Hematopoietic multipotent progenitor cell treated with erythropoietin and hydrocortisone succinate and interleukin-3 and kit ligand, for 6 days (in vitro differentiated cells): ENCODE measurements around the gene PAM.
"Not testable (repeated sequence)": the region's sequence is repeated elsewhere in the genome, so short reads cannot be mapped to it uniquely, and the experiment has no call there.

Experiments
- DNase-seq: peaks from one replicate; pipeline ENCODE4 v3.0.0-alpha.2; 2015

The PAM gene

DNA sequence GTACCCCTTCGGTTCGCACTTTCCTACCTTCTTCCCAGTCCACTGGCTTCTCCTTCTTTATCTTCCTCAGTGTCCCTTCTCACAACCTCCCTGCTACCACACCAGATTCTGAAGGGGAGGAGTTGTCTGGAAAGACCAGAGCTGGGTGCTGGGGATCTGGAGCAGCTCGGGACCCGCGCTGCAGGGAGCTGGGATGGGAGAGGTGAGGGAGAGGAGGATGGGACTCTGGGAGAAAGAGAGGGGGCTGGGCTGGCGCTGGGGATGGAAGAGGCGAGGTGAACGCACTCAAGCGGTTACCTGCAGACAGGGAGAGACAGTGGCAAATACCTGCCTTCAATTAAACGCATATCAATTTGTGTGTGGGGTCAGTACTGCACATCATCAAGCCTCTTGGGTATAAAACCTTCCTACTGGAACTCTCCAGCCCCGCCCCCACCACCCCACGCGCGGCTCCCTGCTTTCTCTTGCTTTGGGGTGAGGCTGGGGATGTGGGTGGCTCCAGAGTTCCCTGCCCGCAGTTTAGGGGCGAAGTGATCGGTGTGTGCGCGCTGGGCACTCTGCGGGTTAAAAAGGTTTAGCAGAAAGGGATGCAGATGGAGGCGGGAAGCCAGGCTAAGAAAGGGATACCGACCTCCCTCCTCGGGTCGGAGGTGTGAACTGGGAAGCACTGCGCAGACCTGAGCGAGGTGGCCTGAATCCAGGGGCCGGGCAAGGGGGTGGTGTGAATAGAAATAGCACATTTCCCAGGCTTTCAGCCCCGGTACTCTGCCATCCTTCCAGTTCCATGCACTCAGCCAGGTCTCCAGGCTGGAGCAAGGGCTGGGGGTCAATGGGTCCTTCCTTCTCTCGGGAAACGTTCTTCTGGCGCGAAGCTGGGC lies 977 bp upstream of the PAM start:
- DNase-seq, result peak; percentile 15

DNA sequence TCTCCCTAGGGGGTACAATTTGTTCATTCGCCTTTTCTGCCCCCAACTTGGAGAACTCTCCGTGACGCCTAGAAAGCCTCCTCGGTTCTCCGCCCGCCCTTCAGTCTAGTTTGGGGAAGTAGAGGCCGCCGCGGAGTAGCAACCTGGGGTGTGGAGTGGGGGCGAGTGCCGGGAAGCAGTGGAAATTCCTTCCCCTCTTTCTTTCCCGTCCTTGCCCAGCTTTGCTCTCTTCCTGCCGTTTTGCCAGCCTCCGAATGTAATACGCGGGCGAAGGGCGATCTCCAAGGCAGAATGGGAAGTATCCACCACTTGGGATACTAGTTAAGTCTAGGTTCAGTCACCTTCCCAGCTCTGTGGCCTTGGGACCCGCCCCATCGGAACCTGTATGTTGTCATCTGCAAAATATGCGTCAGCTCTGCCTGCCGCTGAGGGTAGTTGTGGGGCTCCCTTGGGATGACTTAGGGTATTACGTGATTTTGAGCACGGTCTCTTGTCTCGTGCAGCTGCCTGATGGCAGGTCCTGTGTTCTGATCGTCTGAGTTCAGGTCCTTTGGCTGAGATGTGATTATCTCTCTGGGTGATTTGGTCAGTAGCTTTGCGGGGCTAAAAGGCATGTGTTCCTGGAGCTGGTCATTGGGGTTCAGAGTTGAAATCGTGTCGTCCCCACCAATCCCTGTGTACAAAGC lies 724 bp downstream of the PAM start:
- DNase-seq, result peak; percentile 69

DNA sequence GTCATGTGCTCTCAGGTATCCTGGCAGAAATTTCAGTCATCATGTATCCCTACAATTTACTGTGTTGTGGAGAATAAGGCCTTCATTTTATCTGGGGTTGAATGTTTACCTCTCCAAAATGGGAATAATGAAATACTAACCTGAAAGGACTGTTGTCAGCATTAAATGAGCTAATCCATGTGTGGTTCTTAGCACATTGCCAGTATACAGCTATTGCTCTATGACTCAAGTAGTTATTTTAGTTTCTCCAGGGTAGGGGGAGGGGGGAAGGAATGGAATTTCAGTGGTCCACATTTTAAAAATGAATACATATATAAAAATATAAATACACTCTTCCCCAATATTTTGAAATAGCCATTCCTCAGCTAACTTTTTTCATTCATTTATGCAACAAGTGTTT lies 3.5 kb downstream of the PAM start:
- DNase-seq, result no peak

DNA sequence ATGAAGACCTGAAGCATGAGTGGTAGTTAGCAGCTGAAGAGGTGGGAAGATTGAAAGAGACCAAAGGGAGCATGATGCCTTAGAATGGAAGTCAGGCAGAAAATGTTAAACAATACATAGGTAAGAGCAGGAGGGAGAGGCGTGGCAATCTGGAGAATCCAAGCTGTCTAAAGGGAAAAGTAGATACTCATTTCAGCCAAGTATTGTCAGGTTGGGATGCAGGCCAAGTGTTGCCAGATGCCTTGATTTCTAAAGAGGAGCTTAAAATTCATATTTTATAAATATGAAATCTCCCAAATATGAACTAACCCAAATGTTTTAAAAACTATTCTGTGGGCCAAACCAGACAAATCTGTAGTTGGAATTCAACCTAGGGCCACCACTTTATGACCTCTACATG lies 4.2 kb downstream of the PAM start:
- DNase-seq, result no peak

DNA sequence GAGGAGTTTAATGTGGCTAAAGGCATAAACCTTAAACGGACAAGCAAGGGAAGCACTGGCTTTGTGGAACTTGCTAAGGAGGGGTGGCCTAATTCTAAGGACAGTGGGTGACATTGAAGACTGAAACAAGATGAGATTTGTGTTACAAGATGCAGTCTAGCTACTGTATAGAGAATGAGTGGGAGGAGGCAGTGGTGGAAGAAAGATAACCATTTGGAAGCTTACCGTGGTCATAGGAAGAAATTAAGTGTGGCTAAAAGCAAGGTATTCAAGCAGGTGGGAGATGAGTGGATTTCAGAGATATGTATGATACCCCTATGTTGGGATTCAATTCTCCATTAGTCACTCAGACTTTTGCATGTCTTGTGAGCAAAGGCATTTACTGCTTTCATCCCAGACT lies 4.6 kb downstream of the PAM start:
- DNase-seq, result no peak

DNA sequence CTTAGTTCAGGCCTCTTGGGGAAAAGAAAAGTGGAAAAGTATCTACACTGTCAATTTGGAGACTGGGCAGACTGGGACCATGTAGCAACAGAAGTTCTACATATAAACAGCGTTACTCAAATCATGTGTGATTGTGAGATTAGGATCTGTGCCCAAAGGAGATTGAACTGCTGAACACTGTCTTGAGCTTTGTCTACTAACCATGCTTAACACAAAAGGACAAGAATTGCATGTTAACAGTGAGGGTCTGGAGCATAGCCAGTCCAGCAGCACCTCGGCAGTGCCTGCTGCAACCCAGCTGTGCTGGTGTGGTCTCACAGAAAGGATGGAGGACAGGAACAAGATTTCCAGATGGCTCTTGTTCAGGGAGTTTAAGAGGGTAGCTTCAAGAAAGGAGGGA lies 5.7 kb downstream of the PAM start:
- no peak for DNase-seq

DNA sequence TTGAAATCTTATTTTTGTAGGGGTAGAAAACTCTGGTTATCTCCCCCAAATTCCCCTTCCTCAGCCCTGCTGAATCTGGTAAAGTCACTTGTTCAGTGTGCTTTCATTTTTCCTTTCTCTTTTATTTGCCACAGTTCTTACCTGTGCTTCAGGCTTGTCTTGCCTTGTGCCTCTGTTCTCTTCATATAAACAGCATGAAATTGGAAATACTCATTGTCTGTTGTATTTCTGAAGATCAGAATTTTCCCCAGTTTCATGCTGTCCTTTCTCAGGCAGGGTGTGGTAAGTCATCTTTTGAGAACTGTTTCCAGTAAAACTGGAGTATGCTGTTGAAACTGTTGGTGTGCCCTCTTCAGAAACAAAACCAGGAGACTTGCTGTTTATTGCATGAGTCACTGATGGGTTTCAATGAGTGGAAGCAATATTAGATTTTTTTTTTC lies 7.0 kb downstream of the PAM start:
- no peak for DNase-seq

DNA sequence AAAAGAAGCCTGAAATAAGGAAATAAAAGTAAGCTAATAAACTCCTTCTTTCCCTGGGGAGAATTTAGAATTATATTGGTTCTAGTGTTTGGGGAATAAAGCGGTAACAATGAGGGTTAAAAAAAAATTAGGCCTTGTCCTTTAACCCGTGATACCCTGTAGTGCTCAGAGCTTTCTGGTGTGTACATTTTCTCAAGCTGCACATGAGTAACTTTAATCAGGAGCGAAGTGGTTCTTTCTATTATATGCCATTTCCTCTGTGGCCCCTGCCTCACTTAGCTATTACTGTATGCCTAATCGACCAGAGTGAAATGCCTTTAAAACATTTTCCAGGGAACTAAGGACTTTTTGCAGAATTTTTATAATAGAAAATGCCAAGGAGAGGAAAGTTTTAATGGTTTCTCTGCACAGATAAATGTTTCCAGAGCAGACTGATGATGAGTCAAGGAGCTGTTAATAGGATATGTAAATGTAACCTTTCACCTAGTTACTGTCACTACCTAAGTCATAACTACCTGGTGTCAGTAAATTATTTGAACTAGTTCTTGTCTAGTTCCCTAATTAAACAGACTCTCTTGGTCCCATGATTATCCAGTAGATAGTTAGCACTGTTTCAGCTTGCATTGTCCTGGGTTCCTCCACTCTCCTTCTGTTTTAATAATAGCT lies 7.6 kb downstream of the PAM start:
- no peak for DNase-seq

DNA sequence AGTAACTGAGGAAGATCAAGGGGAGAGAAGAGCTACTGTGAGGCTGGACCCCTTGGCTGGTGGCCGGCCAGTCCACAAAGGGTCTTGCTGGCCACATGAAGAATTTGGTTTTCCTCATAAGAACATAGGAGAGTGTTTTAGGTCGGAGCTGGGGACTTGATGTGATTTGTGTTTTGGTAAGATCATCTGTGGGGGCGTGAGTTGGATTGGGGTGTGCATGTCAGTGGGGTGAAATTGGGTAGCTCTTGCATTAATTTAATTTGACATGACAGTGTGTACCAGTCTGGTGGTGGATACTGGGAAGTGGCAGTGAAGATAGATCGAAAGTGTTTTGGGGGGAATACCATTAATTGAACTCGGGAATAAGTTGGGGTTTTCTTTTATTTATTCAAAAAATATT lies 8.6 kb downstream of the PAM start:
- DNase-seq, result no peak

DNA sequence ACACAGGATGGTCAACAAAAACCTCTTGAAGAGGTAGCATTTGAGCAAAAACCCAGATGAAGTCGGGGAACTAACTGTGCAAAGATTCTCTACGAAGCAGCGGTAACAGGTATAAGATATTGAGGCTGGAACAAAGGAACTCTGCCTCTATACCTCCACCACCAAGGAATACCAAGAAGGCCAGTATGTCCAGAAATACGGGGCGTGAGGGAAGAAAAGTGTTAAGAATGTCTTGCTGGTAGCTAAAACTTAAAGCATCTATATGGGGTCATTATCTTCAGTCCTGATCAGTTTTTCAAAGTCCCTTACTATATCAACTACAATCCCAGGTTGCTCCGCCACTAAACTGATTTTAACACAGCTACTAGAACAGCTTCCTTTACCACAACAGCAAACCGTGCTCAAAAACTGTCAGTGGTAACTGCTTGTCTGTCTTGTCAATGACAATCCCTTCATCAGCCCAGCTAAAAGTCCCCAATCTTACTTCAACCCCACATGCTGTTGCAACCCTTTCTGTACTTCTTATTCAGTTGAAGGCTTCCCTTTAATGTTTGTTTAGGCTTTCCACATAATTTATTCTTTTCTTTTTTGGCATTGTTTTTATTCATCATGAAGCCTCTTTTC lies 9.4 kb downstream of the PAM start:
- no peak for DNase-seq

DNA sequence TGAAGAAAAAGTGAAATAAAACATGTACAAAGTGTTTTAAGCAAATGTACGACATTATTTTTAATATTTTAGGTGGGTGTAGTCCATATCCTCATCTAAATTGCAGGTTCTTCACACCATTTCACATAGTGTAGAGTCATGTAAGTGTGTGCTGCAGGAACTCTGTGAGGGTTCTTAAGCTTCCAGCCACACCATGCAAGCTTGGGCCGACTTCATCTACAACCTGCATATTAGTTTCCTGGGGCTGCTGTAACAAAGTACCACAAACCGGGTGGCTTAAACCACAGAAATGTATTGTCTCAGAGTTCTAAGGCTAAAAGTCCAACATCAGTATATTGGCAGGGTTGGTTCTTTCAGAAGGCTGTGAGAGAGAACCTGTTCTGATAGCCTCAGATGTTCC lies 10.2 kb downstream of the PAM start:
- no peak for DNase-seq

DNA sequence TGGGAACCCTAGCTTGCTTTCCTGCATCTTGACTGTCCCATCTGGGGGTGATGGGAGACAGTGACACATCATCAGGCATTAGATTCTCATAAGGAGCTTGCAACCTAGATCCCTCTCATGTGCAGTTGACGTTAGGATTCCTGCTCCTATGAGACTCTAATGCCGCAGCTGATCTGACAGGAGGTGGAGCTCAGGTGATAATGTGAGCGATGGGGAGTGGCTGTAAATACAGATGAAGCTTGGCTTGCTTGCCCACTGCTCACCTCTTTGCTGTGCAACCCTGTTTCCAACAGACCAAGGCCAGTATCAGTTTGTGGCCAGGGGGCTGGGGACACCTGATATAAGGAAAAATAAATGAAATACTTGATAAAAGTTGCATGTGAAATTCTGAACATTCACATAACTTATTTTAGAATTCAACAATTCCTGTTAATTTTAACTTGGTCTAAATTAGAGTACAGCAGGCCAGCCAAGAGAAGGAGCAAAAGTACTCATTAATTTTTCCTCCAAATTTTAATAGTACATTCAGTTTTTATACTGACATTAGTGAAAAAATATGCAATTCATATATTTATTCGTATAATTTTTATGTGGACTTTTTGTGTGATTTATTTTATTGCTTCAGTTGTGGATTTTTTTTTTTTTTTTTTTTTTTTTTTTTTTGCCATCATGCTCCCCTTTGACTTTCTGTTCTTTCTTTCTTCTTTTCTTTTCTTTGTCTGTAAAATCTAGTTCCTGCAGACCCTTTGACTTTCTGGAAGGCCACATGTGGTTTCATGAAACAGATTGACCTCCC lies 11.4 kb downstream of the PAM start:
- DNase-seq, result no peak

DNA sequence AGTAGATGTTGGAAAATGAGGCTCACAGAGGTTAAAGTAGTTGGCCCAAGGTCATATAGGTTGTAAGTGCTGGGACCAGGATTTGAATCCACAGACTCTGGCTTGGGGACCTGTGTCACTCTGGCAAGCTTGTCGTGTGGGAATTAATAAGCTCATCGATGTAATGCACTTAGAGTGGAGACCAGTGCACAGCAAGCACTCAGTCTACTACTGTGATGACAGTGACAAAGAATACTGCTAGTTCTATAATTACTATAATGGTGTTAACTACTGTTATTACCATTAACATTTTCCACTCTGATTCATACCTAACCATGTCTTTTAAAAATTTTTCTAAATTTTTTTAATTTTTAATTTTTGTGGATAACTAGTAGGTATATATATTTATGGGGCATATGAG lies 12.8 kb downstream of the PAM start:
- no peak for DNase-seq

DNA sequence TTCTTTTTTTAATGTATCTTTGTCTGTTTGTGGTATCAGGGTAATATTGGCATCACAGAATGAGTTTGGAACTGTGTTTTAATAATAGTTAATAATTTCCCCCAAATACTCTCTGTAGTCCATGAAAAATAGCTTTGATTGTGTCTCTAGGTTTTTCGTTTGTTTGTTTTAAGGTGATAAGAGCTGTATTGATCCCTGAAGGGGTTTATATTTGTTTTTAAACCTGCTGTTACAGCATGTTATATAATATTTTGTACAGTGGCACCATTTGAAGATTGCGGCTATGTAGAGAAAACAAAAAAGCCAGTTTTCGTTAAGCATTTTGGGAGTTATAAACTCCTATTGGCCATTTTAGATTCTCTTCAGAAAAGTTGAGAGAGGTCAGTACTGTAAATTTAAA lies 15.7 kb downstream of the PAM start:
- no peak for DNase-seq

DNA sequence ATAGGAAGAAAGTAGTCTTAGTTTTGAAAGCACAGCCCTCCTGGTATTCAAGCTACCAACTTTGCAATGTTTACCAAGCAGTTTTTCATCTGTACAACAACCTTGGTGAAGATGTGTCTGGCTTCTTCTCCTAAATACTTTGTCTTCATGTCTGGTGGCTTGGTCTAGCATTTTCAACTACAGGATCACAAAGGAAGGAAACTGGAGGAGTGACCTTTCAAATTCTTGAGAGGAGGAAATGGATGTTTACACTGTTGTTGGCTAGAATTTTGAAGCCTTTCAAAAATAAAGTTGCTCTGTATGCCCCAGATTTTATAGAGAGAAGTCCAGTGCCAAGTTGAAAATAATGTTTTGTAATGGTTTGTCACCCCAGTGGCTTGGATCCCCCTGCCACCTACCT lies 16.3 kb downstream of the PAM start:
- no peak for DNase-seq

DNA sequence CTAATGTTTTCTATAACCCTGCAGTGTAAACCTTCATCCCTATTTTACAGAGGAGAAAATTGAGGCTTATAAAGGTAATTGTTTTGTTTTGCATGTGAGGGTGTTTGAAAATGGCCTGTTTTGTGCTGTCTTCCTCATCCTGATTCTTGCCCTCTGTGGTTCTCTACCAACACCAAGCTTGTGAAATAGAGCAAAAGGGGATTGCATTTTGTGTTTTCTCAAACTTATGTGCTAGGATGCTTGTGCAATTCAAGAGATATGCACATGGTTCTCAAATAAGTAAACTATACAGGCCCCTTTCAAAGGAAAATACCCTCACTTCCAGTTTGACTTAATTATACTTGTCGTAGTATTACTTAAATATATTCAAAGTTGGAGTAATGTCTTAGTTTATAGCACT lies 17.2 kb downstream of the PAM start:
- DNase-seq, result peak; percentile 40

DNA sequence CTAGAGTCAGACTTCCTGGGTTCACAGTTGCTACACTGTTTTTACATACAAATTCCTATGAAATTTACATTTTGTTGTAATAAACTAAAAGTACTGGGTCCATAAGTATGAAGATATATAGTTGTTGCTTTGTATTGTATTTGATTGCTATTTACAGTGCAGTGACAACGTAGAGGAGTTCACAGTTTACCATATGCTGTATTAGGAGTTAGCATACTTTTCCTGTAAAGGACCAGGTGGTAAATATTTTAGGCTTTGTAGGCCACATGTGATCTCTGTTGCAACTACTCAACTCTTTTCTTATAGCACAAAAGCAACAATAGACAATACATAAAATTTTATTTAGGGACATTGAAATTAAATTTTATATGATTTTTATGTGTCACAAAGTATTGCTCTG lies 18.0 kb downstream of the PAM start:
- no peak for DNase-seq

DNA sequence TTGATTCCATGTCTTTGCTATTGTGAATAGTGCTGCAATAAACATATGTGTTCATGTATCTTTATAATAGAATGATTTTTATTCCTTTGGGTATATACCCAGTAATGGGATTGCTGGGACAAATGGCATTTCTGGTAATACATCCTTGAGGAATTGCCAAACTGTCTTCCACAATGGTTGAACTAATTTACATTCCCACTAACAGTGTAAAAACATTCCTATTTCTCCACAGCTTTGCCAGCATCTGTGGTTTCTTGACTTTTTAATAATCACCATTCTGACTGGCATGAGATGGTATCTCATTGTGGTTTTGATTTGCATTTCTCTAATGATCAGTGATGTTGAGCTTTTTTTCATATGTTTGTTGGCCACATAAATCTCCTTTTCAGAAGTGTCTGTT lies 20.7 kb downstream of the PAM start:
- not testable (repeated sequence) for DNase-seq

DNA sequence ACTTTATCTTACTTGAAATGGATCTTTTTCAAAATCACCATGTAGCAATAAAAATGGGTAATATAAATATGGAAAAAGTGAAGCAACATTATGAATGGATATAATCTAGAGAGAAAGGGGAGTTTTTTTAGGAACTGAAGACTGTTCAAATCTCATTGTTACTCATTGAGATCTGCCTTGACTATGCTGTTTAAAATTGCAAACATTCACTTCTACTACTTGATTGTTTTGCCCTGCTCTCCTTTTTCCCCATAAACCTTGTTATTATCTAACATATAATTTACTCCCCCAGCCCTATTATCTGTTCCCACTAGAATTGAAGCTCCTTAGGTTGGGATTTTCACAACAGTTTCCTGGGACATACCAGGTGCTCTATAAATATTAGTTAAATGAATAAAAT lies 22.0 kb downstream of the PAM start:
- DNase-seq, result no peak

DNA sequence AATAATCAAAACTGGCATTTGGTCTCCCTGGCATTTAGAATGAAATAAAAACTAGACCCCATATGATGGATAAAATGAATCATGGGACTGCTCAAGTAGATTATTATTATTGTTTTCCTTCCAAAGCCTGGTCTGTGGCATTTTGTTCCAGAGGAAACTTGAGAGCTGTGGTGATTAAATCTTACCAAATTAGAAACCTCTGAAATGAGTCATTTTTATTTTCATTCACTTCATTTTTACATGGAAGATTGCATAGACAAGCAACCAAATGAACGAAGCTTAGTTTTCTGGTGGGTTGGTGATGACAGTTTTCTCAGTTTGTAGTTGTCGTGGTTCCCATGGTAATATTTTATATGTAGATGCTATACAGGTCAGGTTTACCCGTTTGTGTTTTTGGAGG lies 23.4 kb downstream of the PAM start:
- DNase-seq, result no peak

DNA sequence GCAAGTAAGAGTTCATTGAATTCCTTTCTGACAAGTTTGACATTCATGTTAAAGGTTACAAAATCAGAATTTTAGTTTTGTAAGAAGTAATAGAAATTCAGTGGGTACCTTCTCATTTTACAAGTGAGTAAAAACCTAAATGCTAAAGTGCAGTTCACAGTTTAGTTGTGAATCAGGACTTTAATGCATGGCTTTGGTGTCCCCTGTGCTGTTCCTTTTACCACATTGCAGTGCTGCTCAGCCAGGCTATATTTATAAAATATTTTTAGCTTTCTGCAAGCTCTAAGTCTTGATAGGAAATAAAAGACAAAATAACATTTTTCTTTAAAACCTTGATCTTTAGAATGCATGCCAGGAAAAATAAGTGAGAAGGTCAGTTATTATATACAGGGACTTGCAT lies 26.3 kb downstream of the PAM start:
- DNase-seq, result no peak

DNA sequence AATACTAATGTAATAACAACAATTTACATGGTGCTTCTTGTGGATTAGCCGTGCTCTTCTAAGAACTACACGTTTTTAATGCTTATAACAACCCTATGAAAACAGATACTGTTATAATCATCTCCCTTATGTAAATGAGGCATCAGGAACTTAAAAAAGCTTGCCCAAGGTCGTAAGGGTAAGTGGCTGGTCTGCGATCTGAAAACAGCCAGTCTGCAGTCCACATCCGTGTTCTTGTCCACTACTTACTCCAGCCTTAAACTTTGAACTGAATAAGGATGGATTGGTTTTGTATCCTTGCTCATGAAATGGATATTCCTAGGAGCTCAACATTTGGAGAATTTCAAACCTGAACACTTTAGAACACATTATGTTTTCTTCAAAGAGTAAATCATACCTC lies 26.7 kb downstream of the PAM start:
- no peak for DNase-seq
